H1 (cell line): ENCODE data around the gene MTIF3. TPM values are rescaled to one million over a fixed set of nuclear protein-coding genes. Genes with fewer than 3 reads are reported as not detected.

Source experiments
- CTCF ChIA-PET: fragments of 300-600 bp; sonication (Branson Sonifier 250); formaldehyde crosslinking; loops from one replicate; lab custom pipeline; 2021; ENCODE audit not compliant: partially characterized antibody; lab: Charles Lee
- POLR2A ChIA-PET: fragments of 300-600 bp; sonication (Branson Sonifier 250); formaldehyde crosslinking; loops from one replicate; lab custom pipeline; 2021; ENCODE audit warnings: inconsistent platforms; ENCODE audit not compliant: partially characterized antibody; lab: Charles Lee
- DNase-seq, 2 experiments: peaks; one replicate each; pipeline versions ENCODE4 v3.0.0 to v3.0.0-alpha.2; 2010 to 2022; ENCODE audit warnings: low spot score in 2 of 2, low read depth in 1 of 2, mixed read lengths in 1 of 2
- FAIRE-seq: peaks from 2 replicates; lab custom pipeline; 2011; peaks lifted over from hg19 to GRCh38; lab: Jason Lieb, UNC
- H2AFZ ChIP-seq: 2 replicates; pipeline ENCODE4 v1.8.1; 2012; ENCODE audit warnings: low read length, inconsistent platforms
- H2AK5ac ChIP-seq: 2 replicates; pipeline ENCODE4 v1.6.1; 2013; ENCODE audit warnings: low read depth, low read length
- H2BK120ac ChIP-seq: replicated peaks from 2 replicates; pipeline ENCODE3; 2013; ENCODE audit warnings: low read depth, low read length, inconsistent platforms
- H2BK12ac ChIP-seq: 2 replicates; pipeline ENCODE4 v1.6.1; 2013; ENCODE audit warnings: low read depth, low read length
- H2BK15ac ChIP-seq: 2 replicates; pipeline ENCODE4 v1.6.1; 2013; ENCODE audit warnings: low read length
- H2BK20ac ChIP-seq: 2 replicates; pipeline ENCODE4 v1.6.1; 2013; ENCODE audit warnings: low read length
- H2BK5ac ChIP-seq: 2 replicates; pipeline ENCODE4 v1.6.1; 2013; ENCODE audit warnings: low read depth, low read length
- H3K14ac ChIP-seq: 2 replicates; pipeline ENCODE4 v1.6.1; 2013; ENCODE audit warnings: inconsistent platforms; ENCODE audit not compliant: insufficient read length
- H3K18ac ChIP-seq: 2 replicates; pipeline ENCODE4 v1.6.1; 2013; ENCODE audit warnings: low read length; ENCODE audit errors: extremely low read depth
- H3K23ac ChIP-seq: 2 replicates; pipeline ENCODE4 v1.6.1; 2013; ENCODE audit warnings: inconsistent platforms; ENCODE audit not compliant: insufficient read length
- H3K23me2 ChIP-seq: 2 replicates; pipeline ENCODE4 v1.6.1; 2013; ENCODE audit warnings: low read depth, low read length
- H3K27ac ChIP-seq: 2 replicates; pipeline ENCODE4 v1.6.1; 2011; ENCODE audit warnings: low read depth, low read length, inconsistent platforms
- H3K27me3 ChIP-seq, 4 experiments: replicated peaks in 1 of 4; 1 replicate in 1 of 4; 2 replicates in 3 of 4; pipeline versions ENCODE4 v1.6.1 to v1.8.1; 2011 to 2013; ENCODE audit warnings: low read length in 3 of 4, mild to moderate bottlenecking in 3 of 4, inconsistent platforms in 2 of 4, mixed read lengths in 2 of 4, moderate library complexity in 1 of 4; ENCODE audit not compliant: control insufficient read depth in 3 of 4, insufficient read depth in 3 of 4; ENCODE audit errors: extremely low read depth in 1 of 4
- H3K36me3 ChIP-seq, 4 experiments: 2 replicates each; pipeline versions ENCODE4 v1.6.1 to v1.8.1; 2011 to 2013; ENCODE audit warnings: mild to moderate bottlenecking in 4 of 4, low read length in 3 of 4, moderate library complexity in 2 of 4, control low read depth in 1 of 4, inconsistent platforms in 1 of 4; ENCODE audit not compliant: insufficient read depth in 4 of 4, control insufficient read depth in 2 of 4
- H3K4ac ChIP-seq: replicated peaks from 2 replicates; pipeline ENCODE3; 2013; ENCODE audit warnings: low read length, low read depth, mixed read lengths, inconsistent platforms; ENCODE audit not compliant: insufficient read length
- H3K4me1 ChIP-seq, 4 experiments: replicated peaks in 1 of 4; 1 replicate in 1 of 4; 2 replicates in 3 of 4; pipeline versions ENCODE4 v1.6.1 to v1.8.1; 2011 to 2013; ENCODE audit warnings: low read length in 3 of 4, inconsistent platforms in 2 of 4, mixed read lengths in 1 of 4; ENCODE audit not compliant: insufficient read depth in 4 of 4, control insufficient read depth in 3 of 4
- H3K4me2 ChIP-seq, 2 experiments: 2 replicates each; pipeline versions ENCODE4 v1.6.1 to v1.8.1; 2011 to 2013; ENCODE audit warnings: low read depth in 2 of 2, low read length in 2 of 2, control low read depth in 1 of 2, inconsistent platforms in 1 of 2, mild to moderate bottlenecking in 1 of 2; ENCODE audit not compliant: insufficient read depth in 1 of 2
- H3K4me3 ChIP-seq, 4 experiments: fragments of 200-600, 300-600 bp in 1 of 4; sonication (generic), shearing (Covaris generic), sonication (Bioruptor Twin) in 1 of 4; 2 replicates each; pipeline versions ENCODE4 v1.5.1 to v1.8.1; 2011 to 2016; ENCODE audit warnings: low read length in 4 of 4, low read depth in 3 of 4, control low read depth in 2 of 4, inconsistent platforms in 2 of 4, mild to moderate bottlenecking in 2 of 4, mixed read lengths in 1 of 4, moderate library complexity in 1 of 4; ENCODE audit not compliant: insufficient read depth in 2 of 4; ENCODE audit errors: extremely low read depth in 1 of 4
- H3K56ac ChIP-seq: replicated peaks from 2 replicates; pipeline ENCODE3; 2013; ENCODE audit warnings: low read depth, mild to moderate bottlenecking, mixed read lengths, low read length, inconsistent platforms; ENCODE audit not compliant: insufficient read length
- H3K79me1 ChIP-seq: 2 replicates; pipeline ENCODE4 v1.6.1; 2013; ENCODE audit warnings: low read depth, low read length, control low read depth
- H3K79me2 ChIP-seq, 2 experiments: 2 replicates each; pipeline versions ENCODE4 v1.6.1 to v1.8.1; 2012 to 2013; ENCODE audit warnings: low read length in 2 of 2, mild to moderate bottlenecking in 2 of 2, inconsistent platforms in 1 of 2; ENCODE audit not compliant: insufficient read depth in 2 of 2, control insufficient read depth in 1 of 2
- H3K9ac ChIP-seq, 4 experiments: replicated peaks in 1 of 4; 1 replicate in 1 of 4; 2 replicates in 3 of 4; pipeline versions ENCODE4 v1.6.1 to v1.8.1; 2011 to 2013; ENCODE audit warnings: low read depth in 3 of 4, low read length in 3 of 4, control low read depth in 2 of 4, mild to moderate bottlenecking in 2 of 4, moderate library complexity in 2 of 4, inconsistent platforms in 1 of 4; ENCODE audit errors: extremely low read depth in 1 of 4
- H3K9me3 ChIP-seq, 2 experiments: 2 replicates each; pipeline versions ENCODE4 v1.6.1 to v1.8.1; 2012 to 2013; ENCODE audit warnings: mild to moderate bottlenecking in 2 of 2, moderate library complexity in 2 of 2, control low read depth in 1 of 2, inconsistent platforms in 1 of 2, low read depth in 1 of 2, low read length in 1 of 2, mixed read lengths in 1 of 2; ENCODE audit not compliant: insufficient read depth in 2 of 2
- H4K20me1 ChIP-seq, 2 experiments: replicated peaks in 1 of 2; 2 replicates each; pipeline versions ENCODE3 to v1.8.1; 2011 to 2013; ENCODE audit warnings: inconsistent platforms in 2 of 2, low read length in 2 of 2, mild to moderate bottlenecking in 1 of 2; ENCODE audit not compliant: insufficient read depth in 2 of 2, control insufficient read depth in 1 of 2
- H4K5ac ChIP-seq: 2 replicates; pipeline ENCODE4 v1.6.1; 2013; ENCODE audit warnings: low read length, low read depth, mixed read lengths, inconsistent platforms; ENCODE audit not compliant: insufficient read length
- H4K8ac ChIP-seq: 2 replicates; pipeline ENCODE4 v1.8.0; 2013; ENCODE audit warnings: mild to moderate bottlenecking, moderate library complexity, low read length, inconsistent platforms; ENCODE audit not compliant: insufficient read depth; ENCODE audit errors: extremely low read depth
- H4K91ac ChIP-seq: replicated peaks from 2 replicates; pipeline ENCODE3; 2013; ENCODE audit warnings: low read length, mixed read lengths, inconsistent platforms; ENCODE audit not compliant: insufficient read length
- ATF2 ChIP-seq: IDR thresholded peaks from 2 replicates; pipeline ENCODE4 v1.6.1; 2012; ENCODE audit warnings: low read length, inconsistent platforms
- CEBPB ChIP-seq: IDR thresholded peaks from 2 replicates; pipeline ENCODE4 v1.6.1; 2012; ENCODE audit warnings: low read depth, low read length
- CTBP2 ChIP-seq: IDR thresholded peaks from 2 replicates; pipeline ENCODE4 v1.7.0; 2011; ENCODE audit warnings: borderline replicate concordance, mild to moderate bottlenecking, moderate library complexity, mixed read lengths, low read length; ENCODE audit not compliant: insufficient read depth, insufficient read length
- GTF2F1 ChIP-seq: IDR thresholded peaks from 2 replicates; pipeline ENCODE4 v1.6.1; 2012; ENCODE audit warnings: low read depth, low read length, improper control_type of control experiment, borderline replicate concordance
- KDM1A ChIP-seq: fragments of 200-600, 300-600 bp; sonication (generic); IDR thresholded peaks from 2 replicates; pipeline ENCODE4 v1.7.1; 2016; ENCODE audit warnings: mild to moderate bottlenecking, low read length, borderline replicate concordance
- SIRT6 ChIP-seq: IDR thresholded peaks from one replicate; pipeline ENCODE4 v1.7.1; 2012; ENCODE audit warnings: low read length, inconsistent platforms
- SUZ12 ChIP-seq: fragments of 200-600 bp; sonication (generic); IDR thresholded peaks from 2 replicates; pipeline ENCODE4 v1.6.1; 2012; ENCODE audit warnings: mild to moderate bottlenecking, inconsistent platforms, low read length, moderate library complexity, mixed read lengths
- TEAD4 ChIP-seq: IDR thresholded peaks from 2 replicates; pipeline ENCODE4 v1.6.1; 2012; ENCODE audit warnings: low read depth, low read length, inconsistent platforms, mixed read lengths
- YY1 ChIP-seq: IDR thresholded peaks from 2 replicates; pipeline ENCODE4 v1.6.1; 2011; ENCODE audit warnings: low read depth, mild to moderate bottlenecking, low read length
- WGBS, 2 experiments: shearing (Covaris generic) in 1 of 2; methylation state at CpG; one replicate each; pipeline versions ENCODE4 v1.1.6 to v1.1.7; 2013 to 2015; ENCODE audit warnings: low lambda C conversion rate in 2 of 2, mixed read lengths in 2 of 2, inconsistent platforms in 1 of 2, low coverage in 1 of 2, missing lambda C conversion rate in 1 of 2; ENCODE audit not compliant: insufficient replicate concordance in 2 of 2, insufficient coverage in 1 of 2, insufficient read length in 1 of 2; ENCODE audit errors: extremely low coverage in 1 of 2, missing lambda C conversion rate in 1 of 2; 5-methylcytosine and 5-hydroxymethylcytosine counted together
- polyA plus RNA-seq, 7 experiments: library from polyadenylated mRNA; depleted of rRNA in 3 of 7; stranded (reverse) in 5 of 7; unstranded in 2 of 7; fragments of >200 nt in 5 of 7; fragments of 200-250 nt in 2 of 7; gene quantifications; 1 replicate in 5 of 7; 2 replicates in 1 of 7; 4 replicates in 1 of 7; pipeline versions ENCODE4 v1.2.1 to v1.2.3, GENCODE V29; 2011 to 2013; ENCODE audit warnings: missing spikeins in 2 of 7, mixed read lengths in 2 of 7
- total RNA-seq: library from RNA; stranded (reverse); fragmentation: NEBNext Ultra II Directional; extraction: Animal tissue kit (Norgen Biotek cat#: 25700); gene quantifications from 2 replicates; pipeline ENCODE4 v1.2.1, GENCODE V29; 2021

Gene MTIF3
- total and polyA plus RNA-seq, 2 of the 8 experiments (the other 6 are each of a cell fraction or from before 2014, with no cell fraction given), result 29.4 to 36.4 TPM

- Histone ChIP-seq H4K91ac (no peak overlapping the region), H2AFZ (no peak overlapping the region), H3K4me2 (no peak overlapping the region), H2BK120ac (no peak overlapping the region), H2BK20ac (no peak overlapping the region), H4K8ac (no peak overlapping the region), H3K79me2 (no peaks in the 10 kb centered on the region), H3K56ac (no peak overlapping the region), H3K4me3 (no peak overlapping the region), H3K4ac (no peak overlapping the region), H2BK12ac (no peak overlapping the region), H3K9ac (no peak overlapping the region), H3K14ac (no peak overlapping the region), H4K20me1 (no peaks in the 10 kb centered on the region), H3K23ac (no peak overlapping the region), H3K27ac (no peak overlapping the region), H3K18ac (no peak overlapping the region), H4K5ac (no peak overlapping the region), H2BK5ac (no peak overlapping the region), H2AK5ac (no peak overlapping the region), H3K9me3 (no peaks in the 10 kb centered on the region), H3K27me3 (no peaks in the 10 kb centered on the region), H3K36me3 (no peaks in the 10 kb centered on the region), H3K4me1 (peaks cover 3 to 6% (median 3%) of the 10 kb centered on the region in 4 experiments; a peak in 5 of 7 replicates), H2BK15ac (no peak overlapping the region), H3K79me1 (no peaks in the 10 kb centered on the region), H3K23me2 (no peaks in the 10 kb centered on the region)
- DNase-seq (no peak), FAIRE-seq (no peak)
- WGBS, 2 experiments, result 79% methylated on average over 4 of the region's 4 CpGs; no CpG with 5 or more reads in 1 of the 2 experiments
- ChIA-PET POLR2A (no interaction called here), CTCF (interaction anchor here (0.6 to 1.0 kb wide), 3 partner anchors 26 to 36 kb away, joined by 3 read pairs; no protein-coding TSS in a partner anchor)
- no peak for TF ChIP-seq KDM1A
- TF ChIP-seq SIRT6, result no peak
- no peak for TF ChIP-seq ATF2
- TF ChIP-seq CEBPB, result no peak
- TF ChIP-seq YY1, result no peak
- no peak for TF ChIP-seq CTBP2
- TF ChIP-seq SUZ12, result no peak
- no peak for TF ChIP-seq TEAD4
- no peak for TF ChIP-seq GTF2F1
Measured at GRCh38 chr13:27398360-27398759, 52.0 kb downstream of the MTIF3 start.
